Measurements from ENCODE around the gene NPPB.
A peak's percentile ranks its signal among the peaks of the same experiment; 100 is the strongest.

Gene NPPB

GRCh38 chr1:11856698-11857097 lies 2.0 kb downstream of the NPPB start:
- no peak for DNase-seq

GRCh38 chr1:11855430-11855829 lies 3.3 kb downstream of the NPPB start:
- no peak for DNase-seq

- no peak for DNase-seq
Observed at GRCh38 chr1:11854519-11854918, 4.2 kb downstream of the NPPB start.

GRCh38 chr1:11851180-11851579 lies 7.6 kb downstream of the NPPB start:
- DNase-seq: no peak

- no peak for DNase-seq
Observed at GRCh38 chr1:11850156-11850555, 8.6 kb downstream of the NPPB start.

GRCh38 chr1:11848373-11848700 lies 10.4 kb downstream of the NPPB start:
- no peak for DNase-seq

- DNase-seq: no peak
Observed at GRCh38 chr1:11847667-11848372, 10.9 kb downstream of the NPPB start, which contains the start of gene NPPA. NPPA (minus strand) TSS chr1:11847783; CDS start chr1:11847684, 99 bp downstream.

GRCh38 chr1:11845641-11846335 lies 13.0 kb downstream of the NPPB start:
- no peak for DNase-seq

- no peak for DNase-seq
Observed at GRCh38 chr1:11842154-11843041, 16.3 kb downstream of the NPPB start.

GRCh38 chr1:11841245-11842153 lies 17.2 kb downstream of the NPPB start:
- DNase-seq: no peak

GRCh38 chr1:11839727-11840705 lies 18.7 kb downstream of the NPPB start:
- DNase-seq: no peak

- peak; percentile 32 for DNase-seq
Observed at GRCh38 chr1:11838349-11839272, 20.1 kb downstream of the NPPB start.

GRCh38 chr1:11837767-11838348 lies 20.9 kb downstream of the NPPB start:
- DNase-seq: no peak

- no peak for DNase-seq
Observed at GRCh38 chr1:11836955-11837766, 21.6 kb downstream of the NPPB start.

GRCh38 chr1:11835441-11836225 lies 23.1 kb downstream of the NPPB start:
- no peak for DNase-seq

- no peak for DNase-seq
Observed at GRCh38 chr1:11833900-11834299, 24.8 kb downstream of the NPPB start.

- DNase-seq: no peak
Observed at GRCh38 chr1:11833497-11833896, 25.2 kb downstream of the NPPB start.
